GM03348 (cell line): ENCODE measurements around the gene EFCAB8.
A peak's percentile ranks its signal among the peaks of the same experiment; 100 is the strongest.
"Not testable (repeated sequence)": the region's sequence is repeated elsewhere in the genome, so short reads cannot be mapped to it uniquely, and the experiment has no call there.

Experiments
- DNase-seq: peaks from one replicate; pipeline ENCODE4 v3.0.0; 2012; ENCODE audit warnings: low spot score

Gene EFCAB8

DNA sequence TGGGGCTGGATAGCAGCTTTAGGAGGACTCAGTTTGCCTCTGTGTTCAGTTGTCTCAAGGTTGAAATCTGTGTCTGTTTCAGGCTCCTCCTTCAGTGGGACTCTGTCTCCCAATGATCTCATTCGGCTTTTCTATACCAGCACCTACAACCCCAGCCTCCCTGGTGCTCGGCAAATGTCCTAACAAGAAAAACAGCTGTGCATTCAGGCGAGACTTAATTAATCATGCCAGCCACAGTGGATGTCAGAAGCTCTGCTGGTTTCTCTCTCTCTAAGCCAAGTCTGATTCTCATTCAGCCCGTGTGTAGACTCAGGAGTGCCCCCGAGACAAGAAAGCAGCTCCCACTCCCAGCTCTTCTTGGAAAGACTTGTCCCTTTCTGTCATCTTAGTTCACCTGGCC, 98.7 kb downstream of the EFCAB8 start:
- no peak for DNase-seq

DNA sequence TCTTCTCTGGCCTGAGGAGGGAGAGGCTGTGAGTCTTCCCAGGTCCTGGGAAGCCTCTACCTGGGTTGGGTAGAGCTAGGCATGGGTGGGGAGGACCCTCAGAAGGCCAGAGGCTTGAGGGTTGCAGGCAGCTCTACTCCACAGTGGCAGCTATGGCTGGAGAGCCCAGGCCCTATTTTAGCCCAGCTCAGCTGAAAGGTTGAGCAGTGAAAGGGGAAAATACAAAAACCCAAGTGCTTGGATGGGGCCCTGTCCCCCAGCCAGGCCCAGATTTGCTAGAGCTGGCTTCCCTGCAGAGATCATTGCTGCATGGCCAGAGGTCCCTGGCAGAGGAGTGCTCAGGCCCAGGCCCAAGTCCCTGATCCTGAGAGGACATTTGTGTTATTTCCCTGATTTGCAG, 99.9 kb downstream of the EFCAB8 start:
- DNase-seq = no peak

DNA sequence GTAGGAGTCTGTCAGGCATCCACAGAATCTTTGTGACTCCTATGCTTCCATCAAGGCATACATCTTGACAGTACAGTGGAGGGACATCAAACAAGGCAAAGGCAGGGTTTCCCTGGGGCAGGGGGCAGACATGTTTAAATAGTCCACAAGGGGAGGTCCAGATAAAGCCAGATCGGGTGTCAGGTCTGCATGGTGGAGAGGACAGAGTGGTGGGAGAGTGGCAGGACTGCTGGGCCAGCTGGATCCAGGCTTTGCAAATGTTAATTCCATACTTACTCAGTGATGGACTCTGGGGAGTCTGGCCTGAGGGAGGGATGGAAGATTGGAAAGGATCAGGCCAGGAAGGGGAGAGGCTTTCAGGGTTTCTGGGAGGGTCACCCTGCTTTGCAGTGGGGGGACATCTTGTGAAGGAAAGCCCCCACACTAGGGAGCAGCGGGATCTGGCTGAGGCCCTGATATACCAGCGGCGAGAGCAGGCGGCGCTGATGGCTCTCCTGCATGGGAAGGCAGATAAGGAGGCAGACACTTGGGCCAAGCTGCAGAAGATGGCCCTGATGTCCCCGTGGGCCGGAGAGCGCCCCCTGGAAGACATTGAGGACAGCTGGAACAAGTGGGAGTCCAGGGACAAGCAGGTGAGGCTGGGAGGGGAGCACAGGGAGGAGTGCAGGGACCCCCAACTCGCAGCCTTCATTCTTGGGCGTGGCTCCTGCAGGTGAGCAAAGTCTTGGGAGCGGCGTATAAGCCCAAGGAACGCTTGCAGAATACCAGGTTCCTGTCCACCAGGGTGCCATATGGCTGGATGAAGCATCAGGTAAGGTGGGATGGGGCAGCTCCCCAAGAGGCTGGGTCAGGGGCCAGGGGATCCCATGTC, 100.9 kb downstream of the EFCAB8 start:
- DNase-seq = peak; percentile 2

DNA sequence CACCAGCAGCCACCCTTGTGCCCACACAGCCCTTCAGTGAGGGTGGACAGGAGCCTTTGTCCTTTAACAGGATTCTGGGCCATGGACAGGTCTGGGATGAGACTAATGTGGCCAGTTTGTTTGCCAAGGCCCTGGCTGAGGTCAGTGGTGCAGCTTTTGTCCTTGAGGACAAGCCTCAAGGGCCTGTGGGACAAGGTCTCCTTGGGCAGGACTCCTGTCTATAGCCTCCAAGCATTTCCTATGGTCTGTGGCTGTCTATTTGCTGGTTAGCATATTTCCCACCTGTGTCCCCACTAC, 101.4 kb downstream of the EFCAB8 start:
- DNase-seq = no peak

DNA sequence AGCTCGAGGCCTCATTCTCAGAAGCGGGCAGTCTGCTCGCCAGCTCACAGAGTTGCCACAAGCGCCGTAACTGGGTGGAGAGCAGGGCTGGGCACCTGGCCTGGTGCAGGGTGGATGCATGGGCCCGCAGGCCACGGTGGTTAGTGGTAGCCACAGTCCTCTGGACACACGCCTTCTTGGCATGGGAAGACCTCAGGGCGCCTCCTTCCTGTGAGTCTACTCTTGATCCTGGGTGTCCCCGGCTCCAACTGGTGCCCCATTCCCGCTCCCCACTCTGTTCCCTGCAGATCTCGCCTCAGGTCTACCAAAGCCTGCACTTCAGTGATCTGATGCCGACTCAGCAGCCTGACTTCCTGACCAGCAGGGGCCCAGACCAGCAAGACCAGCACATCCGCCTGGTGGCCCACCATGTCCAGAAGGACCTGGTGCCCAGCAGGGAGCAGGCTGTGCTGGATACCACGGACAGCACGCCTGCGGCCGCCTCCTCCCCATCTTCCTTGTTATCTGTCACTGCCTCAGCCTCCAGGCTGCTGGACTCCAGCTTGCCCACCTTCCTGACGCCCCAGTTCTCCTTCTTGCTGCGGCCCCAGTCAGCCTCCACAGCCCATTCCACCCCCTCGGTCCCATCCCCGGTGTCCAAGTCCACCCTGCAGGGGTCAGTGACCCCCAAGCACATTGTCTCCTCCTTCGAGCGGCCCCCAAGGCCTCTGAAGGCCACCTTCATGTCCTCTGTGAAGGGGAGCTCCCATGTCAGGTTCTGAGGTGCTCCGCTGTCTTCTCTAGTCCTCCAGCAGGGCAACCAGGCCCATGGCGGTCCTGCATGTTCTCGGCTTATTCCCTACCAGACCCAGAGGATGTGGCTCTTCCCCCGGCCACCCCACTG, 102.4 kb downstream of the EFCAB8 start:
- peak; percentile 3 for DNase-seq

DNA sequence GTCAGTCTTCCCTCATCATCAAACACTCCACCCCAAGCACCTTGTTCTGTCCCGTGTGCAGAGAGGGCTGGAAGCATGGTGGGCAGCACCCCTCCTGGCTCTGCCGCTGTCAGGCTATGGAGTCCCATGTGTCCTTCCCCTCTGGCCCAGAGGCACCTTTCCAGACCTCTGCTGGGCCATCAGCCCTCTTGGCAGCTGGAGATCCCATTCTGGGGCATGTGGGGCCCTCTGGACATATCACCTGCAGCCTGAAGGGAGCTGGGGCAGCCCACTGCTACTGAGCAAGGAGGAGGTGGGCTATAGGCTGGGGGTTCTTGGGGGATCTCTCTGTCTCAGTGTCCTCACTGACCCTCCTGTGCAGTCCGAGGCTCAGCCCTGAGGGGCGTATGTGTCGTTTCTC, 103.3 kb downstream of the EFCAB8 start:
- peak; percentile 1 for DNase-seq

DNA sequence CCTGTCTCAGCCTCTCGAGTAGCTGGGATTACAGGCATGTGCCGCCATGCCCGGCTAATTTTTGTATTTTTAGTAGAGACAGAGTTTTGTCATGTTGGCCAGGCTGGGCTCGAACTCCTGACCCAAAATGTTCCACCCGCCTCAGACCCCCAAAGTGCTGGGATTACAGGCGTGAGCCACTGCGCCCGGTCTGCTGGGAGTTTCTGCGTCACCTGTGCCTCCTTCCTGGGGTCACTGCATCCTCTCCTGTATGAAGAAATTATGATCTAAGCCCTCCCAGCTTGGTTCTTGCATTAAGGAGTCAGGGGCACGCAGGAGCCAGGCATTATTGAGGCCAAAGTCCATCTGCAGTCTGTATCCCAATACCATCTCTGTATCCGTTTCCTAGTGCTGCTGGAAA, 103.9 kb downstream of the EFCAB8 start:
- not testable (repeated sequence) for DNase-seq

DNA sequence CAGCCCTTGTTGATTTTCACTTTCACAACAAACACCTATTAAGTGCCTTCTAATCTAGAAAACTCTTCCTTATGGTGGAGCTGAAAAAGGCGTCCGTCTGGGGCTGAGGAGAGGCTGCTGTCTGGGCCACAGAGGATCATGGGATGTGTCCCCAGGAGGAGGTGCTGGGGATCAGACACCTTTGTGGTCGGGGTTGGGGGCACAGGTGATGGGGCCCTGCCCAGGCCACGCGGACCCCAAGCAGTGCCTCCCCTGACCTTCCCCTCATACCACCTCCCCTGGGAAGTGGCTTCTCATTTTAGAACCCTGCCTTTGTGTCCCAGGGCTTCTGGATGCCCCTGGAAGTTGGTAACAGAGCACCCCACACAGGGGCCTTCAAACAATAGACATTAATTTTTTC, 104.5 kb downstream of the EFCAB8 start:
- DNase-seq = peak; percentile 2

DNA sequence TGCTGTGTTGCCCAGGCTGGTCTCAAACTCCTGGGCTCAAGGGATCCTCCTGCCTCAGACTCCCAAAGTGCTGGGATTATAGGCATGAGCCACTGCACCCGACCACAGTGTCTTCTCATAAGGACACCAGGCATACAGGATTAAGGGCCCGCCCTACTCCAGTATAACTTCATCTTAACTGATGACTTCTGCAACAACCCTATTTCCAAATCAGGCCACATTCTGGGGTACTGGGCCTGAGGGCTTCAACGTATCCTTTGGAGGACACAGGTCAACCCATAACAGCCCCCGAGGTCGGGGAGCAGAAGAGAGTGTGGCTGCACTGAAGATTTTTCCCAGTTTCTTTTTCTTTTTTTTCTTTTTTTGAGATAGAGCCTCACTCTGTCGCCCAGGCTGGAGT, 105.9 kb downstream of the EFCAB8 start:
- DNase-seq = no peak

DNA sequence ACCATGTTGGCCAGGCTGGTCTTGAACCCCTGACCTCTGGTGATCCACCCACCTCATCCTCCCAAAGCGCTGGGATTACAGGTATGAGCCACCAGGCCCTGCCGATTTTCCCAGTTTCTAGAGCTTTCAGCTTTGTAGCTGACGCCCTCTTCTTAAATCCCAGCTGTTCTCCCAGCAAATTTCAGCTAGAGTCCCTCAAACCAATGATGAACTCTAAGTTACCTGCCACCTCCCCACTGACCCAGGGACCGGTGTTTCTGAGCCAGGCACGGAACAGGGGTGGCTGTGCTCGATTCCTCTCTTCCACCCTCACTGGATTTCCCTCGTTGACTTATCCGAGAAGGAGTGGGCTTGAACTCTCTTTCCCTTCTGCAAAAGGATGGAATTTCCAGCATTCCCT, 106.4 kb downstream of the EFCAB8 start:
- no peak for DNase-seq

DNA sequence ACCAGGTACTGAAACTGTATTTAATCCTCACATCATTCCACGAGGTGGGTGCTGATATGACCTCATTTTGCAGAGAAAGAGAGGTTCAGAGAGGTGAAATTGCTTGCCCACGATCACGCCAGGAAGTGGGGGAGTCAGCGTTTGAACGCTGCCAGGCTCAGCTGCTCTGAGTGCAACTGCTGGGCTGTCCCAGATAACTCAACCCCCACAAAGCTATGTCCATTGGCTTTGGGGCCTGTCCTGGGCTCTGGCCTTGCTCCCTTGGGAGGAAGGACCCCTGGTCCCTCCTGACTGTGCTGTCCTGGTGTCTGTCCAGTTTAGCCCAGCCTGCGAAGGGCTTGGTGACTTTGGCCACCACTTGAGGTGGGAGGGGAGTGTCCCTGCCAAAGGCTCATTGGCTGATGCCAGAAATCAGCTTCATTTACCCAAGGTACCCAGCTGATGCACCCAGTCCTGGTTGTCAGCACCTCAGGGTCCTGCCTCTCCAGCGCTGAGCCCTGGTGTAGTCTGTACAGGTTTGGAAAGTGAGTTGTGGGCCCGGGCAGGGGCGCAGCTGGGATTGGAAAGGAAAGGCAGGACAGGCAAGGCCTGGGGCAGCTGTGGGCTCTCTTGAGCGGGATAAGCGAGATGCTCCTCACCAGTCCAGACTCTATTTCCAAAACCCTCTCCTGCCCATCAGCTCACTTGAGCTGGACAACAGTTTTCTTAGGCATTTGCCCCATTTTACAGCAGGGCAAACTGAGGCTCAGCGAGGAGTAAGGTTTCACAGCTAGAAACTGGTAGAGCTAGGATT, 107.1 kb downstream of the EFCAB8 start:
- peak; percentile 2 for DNase-seq

DNA sequence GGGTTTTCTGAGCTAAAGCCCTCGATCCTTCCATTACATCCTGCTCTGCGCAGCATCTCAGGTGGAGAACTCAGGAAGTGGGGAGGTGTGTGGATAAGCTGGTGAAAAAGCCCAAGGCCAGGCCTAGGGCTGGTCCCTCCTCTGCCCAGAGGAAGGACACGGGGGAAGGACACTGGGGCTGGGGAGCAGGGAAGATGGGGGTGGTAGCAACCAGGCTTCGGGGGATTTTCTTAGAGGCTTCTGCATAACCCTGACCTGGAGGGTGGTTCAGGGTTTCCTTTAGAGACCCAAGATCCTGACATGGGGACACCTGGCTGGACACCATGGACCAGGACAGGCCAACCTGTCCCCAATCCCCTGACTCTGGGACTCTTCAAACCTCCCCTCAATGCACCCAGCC, 107.7 kb downstream of the EFCAB8 start:
- DNase-seq = peak; percentile 2

DNA sequence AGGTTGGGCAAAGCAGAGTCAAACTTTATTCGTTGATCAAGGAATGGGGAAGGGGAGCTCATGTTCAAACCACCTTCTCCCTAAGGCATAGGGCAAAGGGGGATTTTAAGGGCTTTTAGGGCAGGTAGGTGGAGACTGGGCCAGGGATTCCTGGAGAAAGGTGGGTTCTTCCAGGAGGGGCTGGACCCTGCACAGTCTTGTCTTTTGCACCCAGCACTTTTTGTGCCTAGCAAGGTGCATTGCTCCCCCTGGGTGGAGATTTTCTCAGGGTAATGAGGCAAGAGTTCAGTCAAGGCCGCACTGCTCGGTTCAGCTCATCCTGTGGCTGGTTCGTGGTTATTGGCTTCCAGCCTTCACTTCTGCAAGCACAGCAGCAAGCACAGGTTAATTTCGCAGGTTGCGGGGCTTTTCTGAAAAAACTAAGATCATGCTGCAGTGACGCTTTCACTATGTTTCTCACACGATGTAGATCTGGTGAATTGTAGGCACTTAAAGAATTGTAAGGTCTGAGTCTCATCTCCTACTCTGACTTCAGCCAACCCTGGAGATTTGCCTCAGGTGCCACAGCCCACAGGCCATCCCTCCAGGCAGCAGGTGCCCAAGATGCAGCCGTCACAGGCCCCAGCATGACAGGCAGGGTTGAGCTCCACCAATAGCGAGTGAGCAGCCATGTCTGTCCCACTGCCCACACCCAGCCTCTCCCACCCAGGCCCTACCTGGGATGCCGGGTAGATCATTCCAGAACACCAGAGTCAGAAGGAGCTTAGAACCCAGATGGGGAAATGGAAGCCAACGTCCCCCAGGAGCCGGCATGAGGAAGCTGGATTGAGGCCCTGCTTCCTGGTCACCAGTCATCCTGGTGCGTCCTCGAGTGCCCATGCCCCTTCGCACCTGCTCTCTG, 108.4 kb downstream of the EFCAB8 start:
- peak; percentile 2 for DNase-seq

DNA sequence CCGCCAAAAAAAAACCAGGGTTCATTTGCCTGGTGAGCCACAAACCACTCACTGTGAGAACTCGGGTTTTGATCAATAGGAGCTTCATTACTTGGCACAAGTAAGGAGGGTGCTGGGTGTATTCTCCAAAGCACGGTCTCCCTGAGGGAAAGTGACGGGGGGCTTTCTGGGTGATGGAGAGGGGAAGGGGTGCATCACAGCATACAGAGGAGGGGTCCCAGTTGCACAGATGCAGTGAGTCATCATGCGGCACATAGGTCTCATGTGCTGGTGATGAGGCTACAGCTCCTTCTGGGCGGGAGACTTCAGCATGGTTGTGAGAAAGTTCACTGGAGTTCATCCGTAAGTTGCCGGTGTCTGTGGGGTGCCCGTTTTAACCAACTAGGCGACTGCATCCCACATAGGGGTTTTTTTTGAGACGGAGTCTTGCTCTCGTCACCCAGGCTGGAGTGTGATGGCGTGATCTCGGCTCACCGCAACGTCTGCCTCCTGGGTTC, 109.3 kb downstream of the EFCAB8 start:
- DNase-seq = peak; percentile 2

DNA sequence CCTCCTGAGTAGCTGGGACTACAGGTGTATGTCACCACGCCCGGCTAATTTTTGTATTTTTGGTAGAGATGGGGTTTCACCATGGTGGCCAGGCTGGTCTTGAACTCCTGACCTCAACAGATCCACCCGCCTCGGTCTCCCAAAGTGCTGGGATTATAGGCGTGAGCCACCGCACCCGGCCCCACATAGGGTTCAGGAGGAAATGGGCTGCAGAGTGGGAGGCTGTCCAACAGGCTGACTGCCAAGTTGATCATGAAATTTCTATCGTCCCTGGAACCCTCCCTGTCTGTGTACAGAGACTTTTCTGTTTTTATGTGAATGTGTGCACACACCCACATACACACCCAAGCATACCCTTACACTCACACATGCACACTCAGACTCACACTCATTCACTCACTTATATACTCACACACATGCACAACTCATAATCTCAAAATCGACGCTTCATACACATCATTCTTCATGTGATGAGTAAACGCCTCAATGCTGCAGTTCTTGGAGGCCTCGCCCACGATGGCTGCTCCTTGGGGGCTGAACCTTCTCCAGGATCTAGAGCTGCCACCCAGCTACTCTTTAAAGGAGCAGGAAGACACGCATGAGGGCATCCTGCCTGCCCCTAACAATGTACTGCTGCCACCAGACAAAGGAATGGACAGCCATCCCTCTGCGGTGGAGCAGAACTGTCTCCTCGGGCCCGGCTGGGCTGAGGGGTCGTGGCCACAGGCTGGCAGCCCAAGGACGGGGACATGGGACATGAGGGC, 109.9 kb downstream of the EFCAB8 start:
- peak; percentile 16 for DNase-seq

DNA sequence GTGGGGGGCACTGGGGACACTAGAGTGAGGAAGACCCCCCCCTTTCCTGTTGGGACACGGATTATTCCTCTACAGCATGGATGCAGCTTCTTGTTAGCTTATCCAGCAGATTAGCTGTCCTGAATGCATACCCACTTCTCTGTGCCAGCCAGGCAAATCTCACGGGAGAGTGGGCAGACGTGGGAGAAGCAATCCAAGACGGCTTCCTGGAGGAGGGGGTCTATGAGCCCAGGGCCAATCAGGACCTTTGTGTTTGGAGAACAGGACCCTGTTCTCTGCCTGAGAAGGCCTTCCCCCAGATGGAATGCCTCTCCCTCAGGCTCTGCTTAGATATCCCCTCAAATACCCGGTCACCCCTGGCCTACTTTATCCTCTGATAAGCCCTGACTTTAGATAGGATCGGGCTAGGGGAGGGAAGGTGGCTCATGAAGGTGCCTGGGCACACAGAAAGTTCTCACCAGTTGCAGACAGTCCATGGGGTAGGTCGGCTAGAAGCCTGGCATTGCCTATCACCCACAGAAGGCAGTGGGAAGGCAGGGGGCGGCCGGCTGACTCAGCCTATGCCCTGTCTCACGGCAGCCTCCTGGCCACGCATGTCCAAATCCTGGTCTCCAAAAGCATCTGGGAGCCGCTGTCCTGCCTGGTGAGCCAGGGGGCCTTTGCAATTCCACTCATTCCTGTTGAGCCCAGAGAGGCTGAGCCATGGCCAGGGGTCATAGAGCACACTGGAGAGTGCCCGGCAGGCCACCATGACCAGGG, 110.8 kb downstream of the EFCAB8 start:
- peak; percentile 3 for DNase-seq

DNA sequence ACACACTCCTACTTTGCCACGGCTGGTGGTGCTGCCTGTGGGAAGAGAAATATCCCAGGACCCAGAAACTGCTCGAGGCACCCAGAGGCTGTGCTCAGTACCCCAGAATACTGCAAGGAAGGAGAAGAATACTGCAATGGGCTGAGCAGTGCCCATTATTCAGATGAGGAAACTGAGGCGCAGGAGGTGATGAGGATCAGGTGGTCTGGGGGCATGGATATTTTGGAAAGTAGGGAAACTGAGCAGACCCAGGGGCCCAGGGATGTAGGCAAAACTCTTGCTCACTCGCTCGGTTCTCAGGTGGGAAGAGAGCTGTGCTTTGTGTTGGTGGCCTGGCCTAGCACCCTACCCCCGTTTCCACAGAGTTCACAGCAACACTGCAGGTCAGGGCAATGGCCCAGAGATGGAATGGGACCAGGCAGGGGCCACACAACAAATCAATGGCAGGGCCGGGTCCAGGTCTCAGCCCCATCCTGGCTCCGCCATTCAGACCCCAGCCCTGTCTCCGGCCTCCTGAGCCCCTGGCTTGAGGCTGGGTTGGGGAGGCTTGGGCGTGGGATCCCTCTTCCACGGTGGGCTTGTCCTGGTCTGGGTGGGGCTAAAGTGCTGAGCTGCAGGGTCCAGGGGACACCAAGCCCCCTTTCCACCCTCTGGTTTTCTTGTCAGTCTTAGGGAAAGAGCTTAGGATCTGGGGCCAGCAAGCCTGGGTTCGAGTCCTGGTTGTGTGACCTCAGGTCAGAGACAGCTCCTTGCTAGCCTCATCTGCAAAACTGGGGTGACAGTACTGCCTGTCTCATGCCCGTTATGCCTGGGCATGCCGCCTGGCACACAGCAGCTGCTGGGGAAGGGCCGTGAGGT, 111.6 kb downstream of the EFCAB8 start:
- peak; percentile 2 for DNase-seq

DNA sequence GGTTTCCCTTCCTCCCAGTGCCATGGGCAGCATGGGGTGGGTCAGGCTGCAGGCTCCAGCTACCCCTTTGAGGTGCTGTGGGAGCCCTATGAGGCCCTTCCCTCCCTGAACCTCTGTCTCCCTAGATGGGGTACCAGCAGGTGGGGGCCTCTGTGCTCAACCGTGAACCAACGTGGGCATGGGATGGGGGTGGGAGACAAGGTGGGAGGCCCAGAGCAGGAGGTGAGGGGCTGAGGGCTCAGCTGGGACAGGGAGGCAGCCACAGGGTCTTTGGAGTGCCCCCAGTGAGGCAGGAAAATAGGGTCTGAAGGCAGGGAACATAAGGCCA, 112.2 kb downstream of the EFCAB8 start:
- DNase-seq = peak; percentile 5

DNA sequence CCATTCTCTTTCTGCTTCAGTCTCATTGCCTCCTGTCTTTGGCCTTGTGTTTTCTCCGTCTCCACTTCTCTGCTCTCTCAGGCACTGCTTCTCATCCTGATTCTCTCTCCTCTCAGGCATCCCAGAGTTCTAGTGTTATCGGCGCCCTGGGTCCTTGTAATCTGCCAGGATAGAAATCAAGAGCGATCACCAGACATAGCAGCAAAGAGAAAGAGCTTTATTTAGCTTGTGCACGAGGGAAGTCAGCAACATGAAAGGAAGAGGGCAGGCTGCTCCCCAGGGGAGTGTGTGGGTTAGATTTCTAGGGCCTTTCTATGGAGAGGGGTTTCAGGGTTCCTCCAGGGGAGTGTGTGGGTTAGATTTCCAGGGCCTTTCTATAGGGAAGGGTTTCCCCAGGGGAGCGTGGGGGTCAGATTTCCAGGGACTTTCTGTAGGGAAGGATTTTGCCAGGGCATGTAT, 113.0 kb downstream of the EFCAB8 start:
- peak; percentile 9 for DNase-seq
